A673 (cell line): ENCODE measurements around the gene SLC20A1. TPM values are rescaled to one million over a fixed set of nuclear protein-coding genes. Genes with fewer than 3 reads are reported as not detected.

Experiments
- BruUV-seq: library from RNA; stranded (reverse); fragments of 400-500 nt; replicated peaks from 2 replicates; lab custom pipeline; 2021; lab: Mats Ljungman, UMichigan
- CTCF ChIA-PET: fragments of 300-600 bp; sonication (Branson Sonifier 250); formaldehyde crosslinking; loops from one replicate; lab custom pipeline; 2022; ENCODE audit warnings: antibody characterized with exemption; lab: Charles Lee
- POLR2A ChIA-PET: fragments of 300-600 bp; sonication (Branson Sonifier 250); formaldehyde crosslinking; loops from one replicate; lab custom pipeline; 2022; ENCODE audit warnings: antibody characterized with exemption; ENCODE audit not compliant: low non-redundant PET; lab: Charles Lee
- DNase-seq: peaks from one replicate; pipeline ENCODE4 v3.0.0-alpha.2; 2015; ENCODE audit warnings: low spot score
- H3K27ac ChIP-seq: fragments of 200-600 bp; sonication (generic); 2 replicates; pipeline ENCODE4 v1.5.1; 2016; ENCODE audit warnings: mixed run types, low read depth, mild to moderate bottlenecking, mixed read lengths, antibody characterized with exemption, low read length; ENCODE audit not compliant: poor library complexity, severe bottlenecking
- H3K27me3 ChIP-seq: fragments of 200-600 bp; sonication (generic); replicated peaks from 2 replicates; pipeline ENCODE4 v1.6.1; 2017; ENCODE audit warnings: mixed run types, low read depth, mild to moderate bottlenecking, mixed read lengths, antibody characterized with exemption, low read length; ENCODE audit not compliant: insufficient read depth, poor library complexity
- H3K36me3 ChIP-seq: fragments of 200-600 bp; sonication (generic); 2 replicates; pipeline ENCODE4 v1.6.1; 2016; ENCODE audit warnings: mixed run types, mild to moderate bottlenecking, mixed read lengths, antibody characterized with exemption, low read length; ENCODE audit not compliant: insufficient read depth, poor library complexity, severe bottlenecking
- H3K4me1 ChIP-seq: fragments of 200-600 bp; sonication (generic); 2 replicates; pipeline ENCODE4 v1.6.1; 2017; ENCODE audit warnings: mixed run types, mild to moderate bottlenecking, mixed read lengths, antibody characterized with exemption, low read length; ENCODE audit not compliant: insufficient read depth, poor library complexity, severe bottlenecking
- H3K4me3 ChIP-seq: fragments of 200-600 bp; sonication (generic); 2 replicates; pipeline ENCODE4 v1.5.1; 2016; ENCODE audit warnings: low read depth, mixed run types, mild to moderate bottlenecking, mixed read lengths, low read length; ENCODE audit not compliant: poor library complexity, severe bottlenecking
- H3K9me3 ChIP-seq: fragments of 200-600 bp; sonication (generic); 2 replicates; pipeline ENCODE4 v1.6.1; 2016; ENCODE audit warnings: mixed run types, low read depth, mild to moderate bottlenecking, mixed read lengths, antibody characterized with exemption, low read length; ENCODE audit not compliant: poor library complexity, severe bottlenecking
- CTCF ChIP-seq: fragments of 300-800, 200-600 bp; sonication (generic); conservative IDR thresholded peaks from 2 replicates; pipeline ENCODE4 v1.5.1; 2017; ENCODE audit warnings: low read depth, mild to moderate bottlenecking, antibody characterized with exemption, low read length, moderate library complexity, mixed read lengths
- EZH2 ChIP-seq: fragments of 200-600 bp; sonication (generic); IDR thresholded peaks from 2 replicates; pipeline ENCODE4 v1.6.1; 2017; ENCODE audit warnings: borderline replicate concordance, low read depth, mild to moderate bottlenecking, mixed read lengths, antibody characterized with exemption, low read length; ENCODE audit not compliant: poor library complexity, severe bottlenecking
- intact Hi-C: fragments of 100-400 bp; cut with micrococcal nuclease; formaldehyde crosslinking; loops from one replicate; pipeline ENCODE4 v1.10.0; 2022; ENCODE audit not compliant: unreplicated experiment
- total RNA-seq: library from RNA; stranded (reverse); gene quantifications from 2 replicates; pipeline ENCODE4 v1.2.3, GENCODE V29; 2021

SLC20A1 gene
- total RNA-seq, 1 experiment from 2014 or later: 148 TPM

- DNase-seq: no peak
- no TSS peak for BruUV-seq
- Histone ChIP-seq H3K27ac (no peak overlapping the region), H3K4me3 (no peak overlapping the region), H3K27me3 (no peaks in the 10 kb centered on the region), H3K9me3 (no peaks in the 10 kb centered on the region), H3K36me3 (no peaks in the 10 kb centered on the region), H3K4me1 (no peaks in the 10 kb centered on the region)
- intact Hi-C loops: no loop called here
- POLR2A ChIA-PET: no interaction called here
- CTCF ChIA-PET: interaction anchor here (0.5 kb wide), 1 partner anchor 378 kb away, joined by 4 read pairs; no protein-coding TSS in a partner anchor
- TF ChIP-seq CTCF (no peak), EZH2 (no peak)
Measured at GRCh38 chr2:112637289-112637660, 8.5 kb upstream of the SLC20A1 start.

DNA sequence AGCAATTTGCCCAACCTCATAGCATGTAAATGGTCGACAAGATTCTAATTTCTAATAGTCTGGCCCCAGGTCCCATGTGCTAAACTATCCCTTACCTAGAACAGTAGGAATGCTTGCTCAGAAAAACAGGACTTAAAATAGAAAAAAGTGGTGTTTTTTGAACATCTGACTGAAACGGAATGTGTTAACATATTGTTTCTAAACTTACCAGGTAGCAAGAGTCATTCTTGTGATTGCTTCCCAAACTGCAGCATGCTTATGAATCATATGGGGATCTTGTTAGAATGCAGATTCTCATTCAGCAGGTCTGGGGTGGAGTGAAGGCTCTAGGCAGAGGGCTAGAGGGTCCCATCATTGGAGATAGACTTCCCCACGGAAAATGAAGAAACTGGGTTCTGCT lies 5.8 kb upstream of the SLC20A1 start:
- H3K4me3 ChIP-seq: no peak overlapping the region
- no peak for TF ChIP-seq CTCF
- no peak for TF ChIP-seq EZH2
- ChIA-PET POLR2A (no interaction called here), CTCF (no interaction called here)
- no peaks in the 10 kb centered on the region for H3K36me3 ChIP-seq
- H3K9me3 ChIP-seq: no peaks in the 10 kb centered on the region
- DNase-seq: no peak
- no peak overlapping the region for H3K27ac ChIP-seq
- H3K4me1 ChIP-seq: peaks cover 5% of the 10 kb centered on the region
- intact Hi-C loops: no loop called here
- no peaks in the 10 kb centered on the region for H3K27me3 ChIP-seq
- BruUV-seq: no TSS peak

GRCh38 chr2:112640467-112640799 lies 5.3 kb upstream of the SLC20A1 start:
- intact Hi-C loops: no loop called here
- no peaks in the 10 kb centered on the region for H3K9me3 ChIP-seq
- ChIA-PET POLR2A (no interaction called here), CTCF (no interaction called here)
- no peaks in the 10 kb centered on the region for H3K27me3 ChIP-seq
- no peaks in the 10 kb centered on the region for H3K36me3 ChIP-seq
- no peak overlapping the region for H3K4me3 ChIP-seq
- TF ChIP-seq CTCF: no peak
- no peak for TF ChIP-seq EZH2
- DNase-seq: no peak
- H3K4me1 ChIP-seq: peaks cover 6% of the 10 kb centered on the region
- no peak overlapping the region for H3K27ac ChIP-seq
- no TSS peak for BruUV-seq
